Measurements from ENCODE around the gene SMYD3.
"Not testable (repeated sequence)": the region's sequence is repeated elsewhere in the genome, so short reads cannot be mapped to it uniquely, and the experiment has no call there.

SMYD3 gene

GRCh38 chr1:245983294-245983967 is 523.6 kb downstream of the SMYD3 start:
- peak; percentile 65 for DNase-seq

- no peak for DNase-seq
These were observed 527.5 kb downstream of the SMYD3 start for GRCh38 chr1:245979589-245979988.

- DNase-seq, result peak; percentile 43
These were observed 528.2 kb downstream of the SMYD3 start for GRCh38 chr1:245978915-245979314.

DNA sequence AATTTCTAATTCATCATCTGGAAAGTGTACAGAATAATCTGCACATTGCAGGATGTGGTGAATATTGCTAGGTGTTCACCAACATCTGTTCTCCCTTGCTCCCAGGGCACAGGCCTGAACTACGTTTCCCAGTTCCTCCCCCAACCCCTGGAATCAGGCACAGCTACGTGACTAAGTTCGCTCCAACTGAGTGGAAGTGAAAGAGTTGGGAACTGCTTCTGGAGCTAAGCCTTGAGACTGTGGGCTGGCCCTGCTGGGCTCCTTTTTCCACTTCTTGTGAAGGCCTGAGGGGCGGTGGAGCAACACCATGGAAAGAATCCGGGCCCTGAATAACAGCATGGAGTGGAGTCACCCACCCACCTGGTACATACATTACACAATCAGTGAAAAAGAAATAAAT is 534.6 kb downstream of the SMYD3 start:
- DNase-seq, result peak; percentile 84

GRCh38 chr1:245971711-245972085 is 535.4 kb downstream of the SMYD3 start:
- DNase-seq, result peak; percentile 81

DNA sequence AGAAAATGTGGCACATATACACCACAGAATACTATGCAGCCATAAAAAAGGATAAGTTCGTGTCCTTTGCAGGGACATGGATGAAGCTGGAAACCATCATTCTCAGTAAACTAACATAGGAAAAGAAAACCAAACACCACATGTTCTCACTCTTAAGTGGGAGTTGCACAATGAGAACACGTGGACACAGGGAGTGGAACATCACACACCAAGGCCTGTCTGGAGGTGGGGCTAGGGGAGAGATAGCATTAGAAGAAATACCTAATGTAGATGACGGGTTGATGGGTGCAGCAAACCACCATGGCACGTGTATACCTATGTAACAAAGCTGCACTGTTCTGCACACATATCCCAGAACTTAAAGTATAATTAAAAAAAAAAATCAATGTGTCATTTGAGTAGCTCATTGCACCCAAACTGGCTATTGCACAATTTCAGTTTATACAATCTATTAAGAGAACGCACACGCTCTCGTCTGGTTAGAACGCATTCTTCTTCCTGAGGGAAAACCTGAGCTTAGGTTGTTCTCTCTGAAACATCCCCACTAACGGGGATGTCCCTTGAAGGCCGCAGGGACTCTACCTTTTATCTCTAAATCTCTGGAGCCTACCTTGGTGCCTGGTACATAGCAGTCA is 535.9 kb downstream of the SMYD3 start:
- not testable (repeated sequence) for DNase-seq

DNA sequence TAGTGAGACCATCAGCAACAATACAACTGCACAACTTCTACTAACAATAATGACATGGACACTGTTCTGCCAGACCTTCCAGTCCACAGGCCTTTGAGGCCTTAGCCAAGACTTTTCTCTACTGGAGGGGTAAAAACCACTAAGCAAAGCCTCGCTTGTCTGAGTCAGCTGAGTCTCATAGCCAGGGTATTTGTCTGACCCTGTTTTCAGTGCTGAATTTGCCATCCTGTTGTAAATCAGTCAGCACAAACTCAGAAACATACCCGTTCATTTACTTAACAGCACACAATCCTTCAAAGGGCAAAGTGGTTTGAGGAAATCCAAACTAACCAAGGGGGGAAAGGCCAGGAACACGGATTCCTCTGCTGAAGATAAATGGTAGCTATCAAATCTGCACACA is 537.8 kb downstream of the SMYD3 start:
- peak; percentile 99 for DNase-seq

DNA sequence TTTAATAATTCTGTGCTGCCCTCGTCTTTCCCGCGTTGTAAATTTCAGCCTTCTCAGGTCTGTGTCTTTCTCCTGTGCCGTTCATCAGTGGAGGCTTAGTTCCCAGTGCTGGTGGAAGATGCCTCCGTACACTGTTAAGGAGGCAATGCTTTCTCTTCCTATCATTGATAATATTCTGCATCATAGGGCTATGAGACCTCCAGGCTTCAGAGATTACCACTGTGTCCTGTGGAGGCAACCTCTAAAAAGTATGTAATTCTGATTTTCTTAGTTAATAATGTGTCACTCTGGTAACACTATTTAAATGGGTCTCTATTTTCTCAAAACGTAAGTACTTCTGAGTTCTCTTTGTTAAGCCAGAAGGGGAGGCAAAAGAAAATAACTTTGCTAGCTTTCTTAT is 538.3 kb downstream of the SMYD3 start:
- no peak for DNase-seq

DNA sequence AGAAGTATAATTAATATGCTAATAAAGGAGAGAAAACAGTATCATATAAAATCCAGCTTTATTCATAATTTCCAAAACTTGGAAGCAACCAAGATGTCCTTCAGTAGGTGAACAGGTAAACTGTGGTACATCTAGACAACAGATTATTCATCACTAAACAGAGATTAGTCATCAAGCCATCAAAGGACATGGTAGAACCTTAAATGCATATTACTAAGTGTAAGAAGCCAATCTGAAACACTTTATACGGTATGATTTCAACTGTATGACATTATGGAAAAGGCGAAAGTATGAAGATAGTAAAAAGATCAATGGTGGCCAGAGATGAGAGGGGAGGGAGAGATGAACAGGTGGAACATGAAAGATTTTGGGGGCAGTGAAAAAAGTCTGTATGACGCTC is 541.7 kb downstream of the SMYD3 start:
- DNase-seq, result no peak

DNA sequence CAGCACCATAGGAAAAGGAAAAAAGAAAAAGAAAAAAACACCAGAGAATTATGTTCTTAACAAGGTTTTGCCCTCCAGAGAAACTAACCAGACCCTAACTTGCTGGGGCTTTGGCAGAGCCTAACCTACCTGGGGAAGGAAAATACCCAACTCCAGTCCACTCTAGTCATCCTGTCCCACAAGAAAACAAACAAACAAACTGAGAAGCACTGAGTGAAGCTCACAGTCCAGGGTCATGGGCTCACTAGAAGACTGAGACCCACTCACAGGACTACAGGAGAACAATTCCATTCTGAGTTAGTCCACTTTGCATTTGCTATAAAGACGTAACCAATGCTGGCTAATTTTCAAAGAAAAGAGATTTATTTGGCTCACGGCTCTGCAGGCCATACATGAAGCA is 543.4 kb downstream of the SMYD3 start:
- DNase-seq, result no peak

DNA sequence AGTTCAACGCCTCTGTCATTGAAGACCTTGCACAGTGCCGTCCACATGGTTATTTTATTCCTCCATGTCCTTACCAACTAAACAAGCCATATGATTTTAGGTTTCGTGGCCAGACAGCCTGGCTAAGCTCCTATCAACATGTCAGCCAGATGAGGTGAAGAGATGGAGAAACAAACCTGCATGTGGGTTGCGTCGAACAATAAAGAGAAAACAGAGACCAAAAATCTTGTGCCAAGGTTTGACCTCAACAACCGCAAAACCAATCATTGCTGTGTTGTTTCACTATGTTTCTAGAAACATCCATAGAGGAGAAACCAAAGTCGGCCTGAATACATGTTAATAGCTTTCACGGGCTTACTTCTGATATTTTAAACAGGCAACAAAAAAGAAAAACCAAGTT is 544.6 kb downstream of the SMYD3 start:
- DNase-seq, result no peak

- peak; percentile 88 for DNase-seq
These were observed 545.9 kb downstream of the SMYD3 start for GRCh38 chr1:245961137-245961540.

GRCh38 chr1:245960171-245960570 is 546.9 kb downstream of the SMYD3 start:
- no peak for DNase-seq

GRCh38 chr1:245958016-245958415 is 549.1 kb downstream of the SMYD3 start:
- DNase-seq, result no peak

GRCh38 chr1:245957427-245957826 is 549.7 kb downstream of the SMYD3 start:
- DNase-seq, result no peak

GRCh38 chr1:245956225-245956624 is 550.9 kb downstream of the SMYD3 start:
- peak; percentile 18 for DNase-seq

GRCh38 chr1:245953876-245954660 is 553.0 kb downstream of the SMYD3 start:
- DNase-seq, result no peak

- no peak for DNase-seq
These were observed 554.6 kb downstream of the SMYD3 start for GRCh38 chr1:245952383-245953026.

DNA sequence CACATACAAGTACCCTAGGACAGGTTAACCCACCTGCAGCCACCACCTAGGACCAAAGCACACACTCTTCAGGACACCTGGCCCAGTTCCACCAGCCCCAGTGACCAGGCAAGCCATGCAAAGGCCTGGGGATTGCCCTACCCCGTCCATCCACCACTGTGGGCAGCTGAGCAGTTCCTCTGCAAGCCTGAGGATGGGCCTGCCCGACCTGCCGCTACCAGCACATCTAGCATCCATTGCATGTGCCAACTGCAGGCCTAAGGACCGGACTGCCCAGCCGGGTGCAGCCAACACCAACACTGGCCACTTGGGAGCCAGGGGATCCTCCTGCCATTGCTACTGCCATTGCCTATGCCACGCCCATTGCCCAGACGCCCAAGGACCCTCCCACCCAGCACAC is 558.3 kb downstream of the SMYD3 start:
- no peak for DNase-seq

DNA sequence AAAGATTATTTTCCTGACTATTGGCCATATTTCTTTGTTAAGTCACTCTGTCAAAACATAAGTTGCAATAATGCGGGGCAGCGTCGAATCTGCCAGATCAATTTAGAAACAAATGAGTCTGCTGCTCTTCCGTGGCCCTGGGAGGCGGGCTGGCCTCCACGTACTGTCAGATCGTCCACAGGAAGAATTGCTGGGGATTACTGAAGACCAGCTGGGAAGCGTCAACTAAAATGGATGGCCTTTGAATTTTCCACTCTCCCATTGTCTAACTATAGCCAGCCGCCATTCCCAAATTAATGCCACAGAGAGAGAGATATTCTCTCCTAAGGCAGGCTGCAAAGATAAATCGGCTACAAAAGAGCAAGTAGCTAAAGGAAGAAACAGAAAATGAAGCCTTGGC is 560.2 kb downstream of the SMYD3 start:
- DNase-seq, result peak; percentile 43

DNA sequence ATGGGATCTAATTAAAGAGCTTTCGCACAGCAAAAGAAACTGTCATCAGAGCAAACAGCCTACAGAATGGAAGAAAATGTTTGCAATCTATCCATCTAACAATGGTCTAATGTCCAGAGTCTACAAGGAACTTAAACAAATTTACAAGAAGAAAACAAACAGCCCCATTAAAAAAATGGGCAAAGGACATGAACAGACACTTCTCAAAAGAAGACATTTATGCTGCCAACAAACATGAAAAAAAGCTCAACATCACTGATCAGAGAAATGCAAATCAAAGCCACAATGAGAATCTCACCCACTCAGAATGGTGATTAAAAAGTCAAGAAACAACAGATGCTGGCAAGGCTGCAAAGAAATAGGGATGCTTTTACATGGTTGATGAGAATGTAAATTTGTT is 561.9 kb downstream of the SMYD3 start:
- not testable (repeated sequence) for DNase-seq

- DNase-seq, result no peak
These were observed 564.2 kb downstream of the SMYD3 start for GRCh38 chr1:245942856-245943255.

DNA sequence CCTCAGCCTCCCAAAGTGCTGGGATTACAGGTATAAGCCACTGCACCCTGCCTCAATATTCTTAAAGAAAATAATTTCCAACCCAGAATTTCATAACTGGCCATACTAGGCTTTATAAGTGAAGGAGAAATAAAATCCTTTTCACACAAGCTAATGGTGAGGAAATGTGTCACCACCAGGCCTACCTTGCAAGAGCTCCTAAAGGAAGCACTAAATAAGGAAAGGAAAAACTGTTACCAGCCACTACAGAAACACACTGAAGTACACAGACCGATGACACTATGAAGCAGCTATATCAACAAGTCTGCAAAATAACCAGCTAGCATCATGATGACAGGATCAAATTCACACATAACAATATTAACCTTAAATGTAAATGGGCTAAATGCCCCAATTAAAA is 565.3 kb downstream of the SMYD3 start:
- not testable (repeated sequence) for DNase-seq

All from fibroblast of skin of abdomen (primary cell).